Measurements from ENCODE around the gene PCDHB10. TPM values are rescaled to one million over a fixed set of nuclear protein-coding genes. Genes with fewer than 3 reads are reported as not detected.

The PCDHB10 gene
- total RNA-seq, 2 experiments from 2014 or later = not detected

- Histone ChIP-seq H3K4me1 (ENCODE audit: insufficient read depth, low read length, poor library complexity, severe bottlenecking) (no peaks in the 10 kb centered on the region), H2AFZ (ENCODE audit: low read length) (no peak overlapping the region), H3K9me2 (ENCODE audit: insufficient read depth, low read length) (no peaks in the 10 kb centered on the region), H3K79me2 (ENCODE audit: insufficient read depth, low read depth, low read length) (no peaks in the 10 kb centered on the region), H3K9me3 (ENCODE audit: low read length) (no peaks in the 10 kb centered on the region), H3K4me2 (ENCODE audit: low read length) (no peak overlapping the region), H4K20me1 (ENCODE audit: insufficient read depth, low read length) (no peaks in the 10 kb centered on the region), H3K36me3 (ENCODE audit: insufficient read depth, low read length) (no peaks in the 10 kb centered on the region), H3K4me3 (ENCODE audit: low read depth, low read length, poor library complexity, severe bottlenecking) (no peak overlapping the region), H3K27ac (ENCODE audit: low read depth, low read length, poor library complexity, severe bottlenecking) (no peak overlapping the region)
- ChIA-PET POLR2A (no interaction called here), CTCF (ENCODE audit: unreplicated experiment) (no interaction called here)
- no TSS peak for BruUV-seq (replicated peaks)
- TF ChIP-seq EZH2phosphoT487 (IDR thresholded peaks at IDR 0.05; ENCODE audit: borderline replicate concordance, low read depth, low read length) (no peak), CTCF (conservative IDR thresholded peaks at IDR 0.05; ENCODE audit: low read length) (no peak)
- DNase-seq (ENCODE audit: low spot score) = no peak
- intact Hi-C loops (cut with micrococcal nuclease; ENCODE audit: unreplicated experiment) = no loop called here
These were observed 49.3 kb downstream of the PCDHB10 start for GRCh38 chr5:141241496-141241895.

Other genes starting within 250 kb of the PCDHB10 start
Only the 30 nearest of the 37 such genes appear.
- gene PCDHB1, start 141.0 kb upstream of the PCDHB10 start, total RNA-seq (2014; rRNA removed; shearing (Covaris generic)) = not detected in 2 replicates
- not detected in 2 replicates for gene PCDHB1, start 141.0 kb upstream of the PCDHB10 start, total RNA-seq (2022)
- not detected in 2 replicates for gene PCDHB2, start 97.7 kb upstream of the PCDHB10 start, total RNA-seq (2014; rRNA removed; shearing (Covaris generic))
- not detected in 2 replicates for gene PCDHB2, start 97.7 kb upstream of the PCDHB10 start, total RNA-seq (2022)
- gene PCDHB3, start 91.9 kb upstream of the PCDHB10 start, total RNA-seq (2014; rRNA removed; shearing (Covaris generic)) = not detected in 2 replicates
- not detected in 2 replicates for gene PCDHB3, start 91.9 kb upstream of the PCDHB10 start, total RNA-seq (2022)
- gene PCDHB4, start 70.5 kb upstream of the PCDHB10 start, total RNA-seq (2014; rRNA removed; shearing (Covaris generic)) = not detected in 2 replicates
- not detected in 2 replicates for gene PCDHB4, start 70.5 kb upstream of the PCDHB10 start, total RNA-seq (2022)
- gene PCDHB5, start 57.1 kb upstream of the PCDHB10 start, total RNA-seq (2014; rRNA removed; shearing (Covaris generic)) = not detected in 2 replicates
- not detected in 2 replicates for gene PCDHB5, start 57.1 kb upstream of the PCDHB10 start, total RNA-seq (2022)
- gene PCDHB6, start 42.3 kb upstream of the PCDHB10 start, total RNA-seq (2014; rRNA removed; shearing (Covaris generic)) = not detected in 2 replicates
- gene PCDHB6, start 42.3 kb upstream of the PCDHB10 start, total RNA-seq (2022) = not detected in 2 replicates
- gene PCDHB7, start 19.7 kb upstream of the PCDHB10 start, total RNA-seq (2014; rRNA removed; shearing (Covaris generic)) = not detected in 2 replicates
- not detected in 2 replicates for gene PCDHB7, start 19.7 kb upstream of the PCDHB10 start, total RNA-seq (2022)
- gene PCDHB8, start 14.6 kb upstream of the PCDHB10 start, total RNA-seq (2014; rRNA removed; shearing (Covaris generic)) = 0.08 TPM in 1 of 2 replicates, not detected in the other
- gene PCDHB8, start 14.6 kb upstream of the PCDHB10 start, total RNA-seq (2022) = not detected in 2 replicates
- gene PCDHB16, start 10.0 kb upstream of the PCDHB10 start, total RNA-seq (2014; rRNA removed; shearing (Covaris generic)) = not detected in 2 replicates
- not detected in 2 replicates for gene PCDHB16, start 10.0 kb upstream of the PCDHB10 start, total RNA-seq (2022)
- 0.06 TPM in 1 of 2 replicates, not detected in the other for gene PCDHB9, start 5.2 kb upstream of the PCDHB10 start, total RNA-seq (2014; rRNA removed; shearing (Covaris generic))
- gene PCDHB9, start 5.2 kb upstream of the PCDHB10 start, total RNA-seq (2022) = 0.33 TPM in 1 of 2 replicates, not detected in the other
- not detected in 2 replicates for gene PCDHB11, start 7.3 kb downstream of the PCDHB10 start, total RNA-seq (2014; rRNA removed; shearing (Covaris generic))
- not detected in 2 replicates for gene PCDHB11, start 7.3 kb downstream of the PCDHB10 start, total RNA-seq (2022)
- not detected in 2 replicates for gene PCDHB12, start 16.4 kb downstream of the PCDHB10 start, total RNA-seq (2014; rRNA removed; shearing (Covaris generic))
- gene PCDHB12, start 16.4 kb downstream of the PCDHB10 start, total RNA-seq (2022) = not detected in 2 replicates
- 0.22 TPM in 1 of 2 replicates, not detected in the other for gene PCDHB13, start 21.6 kb downstream of the PCDHB10 start, total RNA-seq (2014; rRNA removed; shearing (Covaris generic))
- gene PCDHB13, start 21.6 kb downstream of the PCDHB10 start, total RNA-seq (2022) = not detected in 2 replicates
- gene PCDHB14, start 31.0 kb downstream of the PCDHB10 start, total RNA-seq (2014; rRNA removed; shearing (Covaris generic)) = 0.22 TPM in 1 of 2 replicates, not detected in the other
- gene PCDHB14, start 31.0 kb downstream of the PCDHB10 start, total RNA-seq (2022) = not detected in 2 replicates
- not detected in 2 replicates for gene PCDHB15, start 53.0 kb downstream of the PCDHB10 start, total RNA-seq (2014; rRNA removed; shearing (Covaris generic))
- gene PCDHB15, start 53.0 kb downstream of the PCDHB10 start, total RNA-seq (2022) = not detected in 2 replicates
- 0.16 and 0.95 TPM in 2 replicates for gene SLC25A2, start 111.7 kb downstream of the PCDHB10 start, total RNA-seq (2014; rRNA removed; shearing (Covaris generic))
- 0.70 and 1.6 TPM in 2 replicates for gene SLC25A2, start 111.7 kb downstream of the PCDHB10 start, total RNA-seq (2022)
- 115 and 126 TPM in 2 replicates for gene TAF7, start 128.4 kb downstream of the PCDHB10 start, total RNA-seq (2014; rRNA removed; shearing (Covaris generic))
- gene TAF7, start 128.4 kb downstream of the PCDHB10 start, total RNA-seq (2022) = 103 and 113 TPM in 2 replicates
- 1.3 and 1.8 TPM in 2 replicates for gene PCDHGA1, start 138.2 kb downstream of the PCDHB10 start, total RNA-seq (2014; rRNA removed; shearing (Covaris generic))
- gene PCDHGA1, start 138.2 kb downstream of the PCDHB10 start, total RNA-seq (2022) = 1.7 and 1.9 TPM in 2 replicates
- gene PCDHGA2, start 146.4 kb downstream of the PCDHB10 start, total RNA-seq (2014; rRNA removed; shearing (Covaris generic)) = 0.19 and 0.51 TPM in 2 replicates
- 0.74 and 1.1 TPM in 2 replicates for gene PCDHGA2, start 146.4 kb downstream of the PCDHB10 start, total RNA-seq (2022)
- 0.21 and 0.25 TPM in 2 replicates for gene PCDHGA3, start 151.5 kb downstream of the PCDHB10 start, total RNA-seq (2014; rRNA removed; shearing (Covaris generic))
- gene PCDHGA3, start 151.5 kb downstream of the PCDHB10 start, total RNA-seq (2022) = 0.36 and 0.65 TPM in 2 replicates
- 2.8 and 4.1 TPM in 2 replicates for gene PCDHGB1, start 157.7 kb downstream of the PCDHB10 start, total RNA-seq (2014; rRNA removed; shearing (Covaris generic))
- gene PCDHGB1, start 157.7 kb downstream of the PCDHB10 start, total RNA-seq (2022) = 2.8 and 3.0 TPM in 2 replicates
- 1.9 and 3.5 TPM in 2 replicates for gene PCDHGA4, start 162.7 kb downstream of the PCDHB10 start, total RNA-seq (2014; rRNA removed; shearing (Covaris generic))
- 1.8 and 1.9 TPM in 2 replicates for gene PCDHGA4, start 162.7 kb downstream of the PCDHB10 start, total RNA-seq (2022)
- 8.3 and 9.3 TPM in 2 replicates for gene PCDHGB2, start 167.6 kb downstream of the PCDHB10 start, total RNA-seq (2014; rRNA removed; shearing (Covaris generic))
- gene PCDHGB2, start 167.6 kb downstream of the PCDHB10 start, total RNA-seq (2022) = 9.2 and 10.9 TPM in 2 replicates
- 5.2 and 6.1 TPM in 2 replicates for gene PCDHGA5, start 171.8 kb downstream of the PCDHB10 start, total RNA-seq (2014; rRNA removed; shearing (Covaris generic))
- 4.6 and 4.9 TPM in 2 replicates for gene PCDHGA5, start 171.8 kb downstream of the PCDHB10 start, total RNA-seq (2022)
- 3.5 and 5.8 TPM in 2 replicates for gene PCDHGB3, start 177.9 kb downstream of the PCDHB10 start, total RNA-seq (2014; rRNA removed; shearing (Covaris generic))
- 6.1 and 6.3 TPM in 2 replicates for gene PCDHGB3, start 177.9 kb downstream of the PCDHB10 start, total RNA-seq (2022)
- gene PCDHGA6, start 181.5 kb downstream of the PCDHB10 start, total RNA-seq (2014; rRNA removed; shearing (Covaris generic)) = 6.3 and 7.2 TPM in 2 replicates
- 5.5 and 6.2 TPM in 2 replicates for gene PCDHGA6, start 181.5 kb downstream of the PCDHB10 start, total RNA-seq (2022)
- 4.7 and 6.4 TPM in 2 replicates for gene PCDHGA7, start 190.4 kb downstream of the PCDHB10 start, total RNA-seq (2014; rRNA removed; shearing (Covaris generic))
- gene PCDHGA7, start 190.4 kb downstream of the PCDHB10 start, total RNA-seq (2022) = 5.6 TPM in 2 replicates
- 8.7 and 9.3 TPM in 2 replicates for gene PCDHGB4, start 195.3 kb downstream of the PCDHB10 start, total RNA-seq (2014; rRNA removed; shearing (Covaris generic))
- 6.5 and 6.9 TPM in 2 replicates for gene PCDHGB4, start 195.3 kb downstream of the PCDHB10 start, total RNA-seq (2022)
- 5.0 and 5.3 TPM in 2 replicates for gene PCDHGA8, start 200.3 kb downstream of the PCDHB10 start, total RNA-seq (2014; rRNA removed; shearing (Covaris generic))
- 3.8 and 4.7 TPM in 2 replicates for gene PCDHGA8, start 200.3 kb downstream of the PCDHB10 start, total RNA-seq (2022)
- gene PCDHGB5, start 205.6 kb downstream of the PCDHB10 start, total RNA-seq (2014; rRNA removed; shearing (Covaris generic)) = 3.8 and 5.1 TPM in 2 replicates
- 7.1 and 8.6 TPM in 2 replicates for gene PCDHGB5, start 205.6 kb downstream of the PCDHB10 start, total RNA-seq (2022)

Data from OCI-LY7 (cell line).